ENCODE data around the gene ASPSCR1. TPM values are rescaled to one million over a fixed set of nuclear protein-coding genes. Genes with fewer than 3 reads are reported as not detected.

The ASPSCR1 gene
- total and polyA plus RNA-seq, 2 donors (not counting 1 experiment from before 2014, with no cell fraction given) = 6.3 to 35.7 TPM

DNA sequence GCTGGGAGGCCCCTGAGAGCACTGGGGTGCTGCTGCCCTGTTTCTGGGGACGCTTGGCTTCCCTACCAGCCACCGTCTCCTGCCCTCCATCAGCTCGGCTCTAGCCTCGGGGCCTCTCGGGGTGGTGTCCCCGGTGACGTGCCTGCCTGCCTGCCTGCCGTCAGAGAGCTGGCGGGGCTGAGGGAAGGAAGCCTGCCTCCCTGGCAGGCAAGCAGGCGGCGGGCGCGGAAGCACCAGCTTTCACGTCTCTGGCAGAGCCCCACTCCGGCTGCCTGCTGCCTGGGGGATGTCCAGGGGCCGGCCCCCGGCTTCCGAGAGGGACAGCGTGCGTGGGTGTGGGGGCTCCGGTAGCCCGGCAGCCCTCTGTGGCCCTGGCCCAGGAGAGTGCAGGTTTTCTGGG, 35.9 kb downstream of the ASPSCR1 start:
- Histone ChIP-seq H3K9ac (ENCODE audit: insufficient read depth, low read length) (no peak overlapping the region), H2AFZ (ENCODE audit: low read length) (no peak overlapping the region), H3K4me3 (replicated peaks in 1 of 4; ENCODE audit: control extremely low read depth in 1 of 4, insufficient read depth in 1 of 4, low read depth in 3 of 4, low read length in 4 of 4) (no peak overlapping the region), H3K27ac (ENCODE audit: insufficient read depth, low read length) (peak overlapping the region; percentile 38), H3K27me3 (ENCODE audit: control insufficient read depth, insufficient read depth, low read length) (no peaks in the 10 kb centered on the region), H3K9me3 (ENCODE audit: control insufficient read depth, insufficient read depth, low read depth, low read length) (no peaks in the 10 kb centered on the region), H4K20me1 (ENCODE audit: control insufficient read depth, extremely low read depth, insufficient read depth, low read length) (no peaks in the 10 kb centered on the region), H3K79me2 (ENCODE audit: control insufficient read depth, insufficient read depth, low read length) (no peaks in the 10 kb centered on the region), H3K36me3 (ENCODE audit: control insufficient read depth, insufficient read depth, low read length) (peaks cover 2% of the 10 kb centered on the region), H3K4me2 (ENCODE audit: extremely low read depth, insufficient read depth, low read length) (no peak overlapping the region), H3K4me1 (ENCODE audit: control insufficient read depth, extremely low read depth, insufficient read depth, low read length) (no peaks in the 10 kb centered on the region)
- DNase-seq (ENCODE audit: low read depth in 2 of 2) = peak in 1 of 2 donors; percentile 36
- TF ChIP-seq EZH2 (IDR thresholded peaks at IDR 0.05; ENCODE audit: low read length, missing control alignments) = no peak
- no peak for TF ChIP-seq CTCF (conservative IDR thresholded peaks at IDR 0.05 in 1 of 2, IDR thresholded peaks at IDR 0.05 in 1 of 2; ENCODE audit: low read depth in 1 of 2, low read length in 2 of 2)

DNA sequence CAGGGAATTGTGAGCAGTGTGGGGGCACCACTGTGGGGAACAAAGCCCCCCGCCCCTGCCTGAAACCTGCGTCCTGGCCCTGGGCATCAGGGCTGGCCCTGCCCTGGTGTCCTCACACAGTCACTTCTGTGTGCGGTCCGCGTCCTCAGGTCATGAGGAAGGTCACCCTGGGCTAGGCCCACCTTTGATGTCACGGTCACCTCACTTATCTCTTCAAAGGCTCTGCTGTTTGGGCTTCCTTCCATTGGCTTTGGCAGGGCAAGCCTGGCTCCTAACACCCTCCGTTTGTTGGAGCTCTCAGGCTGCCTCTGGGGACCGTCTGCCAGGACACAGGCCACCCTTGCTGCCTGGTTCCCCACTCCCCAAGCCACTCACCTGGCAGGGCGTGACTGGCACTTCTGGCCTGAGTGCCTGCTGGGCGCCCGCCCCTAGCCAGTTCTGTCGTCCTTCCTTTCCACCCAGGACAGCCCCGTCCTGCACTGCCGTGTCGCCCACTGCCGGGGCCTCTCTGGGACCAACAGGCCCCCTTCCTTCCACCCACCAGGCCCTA, 36.4 kb downstream of the ASPSCR1 start:
- Histone ChIP-seq H3K27ac (ENCODE audit: insufficient read depth, low read length) (no peak overlapping the region), H3K36me3 (ENCODE audit: control insufficient read depth, insufficient read depth, low read length) (peaks cover 3% of the 10 kb centered on the region)

DNA sequence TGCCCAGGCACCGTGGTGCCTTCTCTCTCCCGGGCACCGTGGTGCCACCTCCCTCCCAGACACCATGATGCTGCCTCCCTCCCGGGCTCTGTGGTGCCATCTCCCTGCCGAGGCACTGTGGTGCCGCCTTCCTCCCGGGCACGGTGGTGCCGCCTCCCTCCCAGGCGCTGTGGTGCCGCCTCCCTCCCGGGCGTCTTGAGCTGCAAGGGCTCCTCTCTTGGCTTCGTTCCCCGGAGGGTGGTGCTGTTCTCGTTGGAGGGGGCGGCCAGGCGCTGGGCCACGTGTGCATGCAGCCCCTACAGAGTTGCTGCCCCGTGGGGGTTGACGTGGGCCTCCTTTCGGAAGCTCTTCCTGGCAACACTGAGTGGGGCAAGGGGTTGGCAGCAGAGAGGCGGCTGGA, 37.0 kb downstream of the ASPSCR1 start:
- peaks cover 4% of the 10 kb centered on the region for H3K36me3 ChIP-seq (ENCODE audit: control insufficient read depth, insufficient read depth, low read length)
- no peaks in the 10 kb centered on the region for H3K4me1 ChIP-seq (ENCODE audit: control insufficient read depth, extremely low read depth, insufficient read depth, low read length)
- TF ChIP-seq CTCF (conservative IDR thresholded peaks at IDR 0.05 in 1 of 2, IDR thresholded peaks at IDR 0.05 in 1 of 2; ENCODE audit: low read depth in 1 of 2, low read length in 2 of 2) = no peak
- no peak for TF ChIP-seq EZH2 (IDR thresholded peaks at IDR 0.05; ENCODE audit: low read length, missing control alignments)
- H3K4me3 ChIP-seq (replicated peaks in 1 of 4; ENCODE audit: control extremely low read depth in 1 of 4, insufficient read depth in 1 of 4, low read depth in 3 of 4, low read length in 4 of 4) = no peak overlapping the region
- H3K9me3 ChIP-seq (ENCODE audit: control insufficient read depth, insufficient read depth, low read depth, low read length) = no peaks in the 10 kb centered on the region
- no peak for DNase-seq (ENCODE audit: low read depth in 2 of 2)
- no peaks in the 10 kb centered on the region for H3K27me3 ChIP-seq (ENCODE audit: control insufficient read depth, insufficient read depth, low read length)
- no peak overlapping the region for H3K9ac ChIP-seq (ENCODE audit: insufficient read depth, low read length)
- H2AFZ ChIP-seq (ENCODE audit: low read length) = no peak overlapping the region
- H3K27ac ChIP-seq (ENCODE audit: insufficient read depth, low read length) = no peak overlapping the region
- no peaks in the 10 kb centered on the region for H4K20me1 ChIP-seq (ENCODE audit: control insufficient read depth, extremely low read depth, insufficient read depth, low read length)
- H3K79me2 ChIP-seq (ENCODE audit: control insufficient read depth, insufficient read depth, low read length) = no peaks in the 10 kb centered on the region
- H3K4me2 ChIP-seq (ENCODE audit: extremely low read depth, insufficient read depth, low read length) = no peak overlapping the region

More for the DNA sequence above, 36.4 kb downstream of the ASPSCR1 start:
- no peak overlapping the region for H3K4me2 ChIP-seq (ENCODE audit: extremely low read depth, insufficient read depth, low read length)
- no peaks in the 10 kb centered on the region for H4K20me1 ChIP-seq (ENCODE audit: control insufficient read depth, extremely low read depth, insufficient read depth, low read length)
- no peaks in the 10 kb centered on the region for H3K9me3 ChIP-seq (ENCODE audit: control insufficient read depth, insufficient read depth, low read depth, low read length)
- no peak overlapping the region for H3K4me3 ChIP-seq (replicated peaks in 1 of 4; ENCODE audit: control extremely low read depth in 1 of 4, insufficient read depth in 1 of 4, low read depth in 3 of 4, low read length in 4 of 4)
- H3K27me3 ChIP-seq (ENCODE audit: control insufficient read depth, insufficient read depth, low read length) = no peaks in the 10 kb centered on the region
- peak overlapping the region; percentile 7 for H3K9ac ChIP-seq (ENCODE audit: insufficient read depth, low read length)
- DNase-seq (ENCODE audit: low read depth in 2 of 2) = no peak
- TF ChIP-seq EZH2 (IDR thresholded peaks at IDR 0.05; ENCODE audit: low read length, missing control alignments) (no peak), CTCF (conservative IDR thresholded peaks at IDR 0.05 in 1 of 2, IDR thresholded peaks at IDR 0.05 in 1 of 2; ENCODE audit: low read depth in 1 of 2, low read length in 2 of 2) (no peak)
- no peak overlapping the region for H2AFZ ChIP-seq (ENCODE audit: low read length)
- no peaks in the 10 kb centered on the region for H3K4me1 ChIP-seq (ENCODE audit: control insufficient read depth, extremely low read depth, insufficient read depth, low read length)
- H3K79me2 ChIP-seq (ENCODE audit: control insufficient read depth, insufficient read depth, low read length) = no peaks in the 10 kb centered on the region
